ENCODE results near the gene THSD7B. TPM values are rescaled to one million over a fixed set of nuclear protein-coding genes. Genes with fewer than 3 reads are reported as not detected.
"Not testable (repeated sequence)": the region's sequence is repeated elsewhere in the genome, so short reads cannot be mapped to it uniquely, and the experiment has no call there.

THSD7B gene
- total RNA-seq, 1 donor from 2014 or later, result 1.4 TPM

GRCh38 chr2:136927156-136927555 is 161.8 kb downstream of the THSD7B start:
- no peak for DNase-seq (ENCODE audit: low spot score)

GRCh38 chr2:136929531-136929930 is 164.2 kb downstream of the THSD7B start:
- no peak for DNase-seq (ENCODE audit: low spot score)

GRCh38 chr2:136932700-136933099 is 167.4 kb downstream of the THSD7B start:
- DNase-seq (ENCODE audit: low spot score), result no peak

- DNase-seq (ENCODE audit: low spot score), result no peak
These were observed 169.8 kb downstream of the THSD7B start for GRCh38 chr2:136935119-136935518.

GRCh38 chr2:136956050-136956449 is 190.7 kb downstream of the THSD7B start:
- no peak for DNase-seq (ENCODE audit: low spot score)

- no peak for DNase-seq (ENCODE audit: low spot score)
These were observed 191.7 kb downstream of the THSD7B start for GRCh38 chr2:136957044-136957443.

- DNase-seq (ENCODE audit: low spot score), result no peak
These were observed 196.9 kb downstream of the THSD7B start for GRCh38 chr2:136962105-136962725.

GRCh38 chr2:136966485-136966884 is 201.1 kb downstream of the THSD7B start:
- no peak for DNase-seq (ENCODE audit: low spot score)

- no peak for DNase-seq (ENCODE audit: low spot score)
These were observed 215.0 kb downstream of the THSD7B start for GRCh38 chr2:136980303-136980702.

GRCh38 chr2:136981689-136982088 is 216.3 kb downstream of the THSD7B start:
- not testable (repeated sequence) for DNase-seq (ENCODE audit: low spot score)

GRCh38 chr2:136985044-136985443 is 219.7 kb downstream of the THSD7B start:
- DNase-seq (ENCODE audit: low spot score), result no peak

GRCh38 chr2:136986605-136987221 is 221.4 kb downstream of the THSD7B start:
- no peak for DNase-seq (ENCODE audit: low spot score)

- DNase-seq (ENCODE audit: low spot score), result no peak
These were observed 225.0 kb downstream of the THSD7B start for GRCh38 chr2:136990316-136990715.

- no peak for DNase-seq (ENCODE audit: low spot score)
These were observed 229.4 kb downstream of the THSD7B start for GRCh38 chr2:136994793-136995192.

GRCh38 chr2:136997557-136997956 is 232.2 kb downstream of the THSD7B start:
- no peak for DNase-seq (ENCODE audit: low spot score)

GRCh38 chr2:137000811-137001210 is 235.5 kb downstream of the THSD7B start:
- no peak for DNase-seq (ENCODE audit: low spot score)

GRCh38 chr2:137002896-137003295 is 237.6 kb downstream of the THSD7B start:
- DNase-seq (ENCODE audit: low spot score), result no peak

- DNase-seq (ENCODE audit: low spot score), result no peak
These were observed 239.9 kb downstream of the THSD7B start for GRCh38 chr2:137005210-137005609.

GRCh38 chr2:137007938-137008337 is 242.6 kb downstream of the THSD7B start:
- no peak for DNase-seq (ENCODE audit: low spot score)

- DNase-seq (ENCODE audit: low spot score), result no peak
These were observed 244.6 kb downstream of the THSD7B start for GRCh38 chr2:137009953-137010352.

- no peak for DNase-seq (ENCODE audit: low spot score)
These were observed 255.3 kb downstream of the THSD7B start for GRCh38 chr2:137020452-137021196.

GRCh38 chr2:137021763-137022162 is 256.4 kb downstream of the THSD7B start:
- DNase-seq (ENCODE audit: low spot score), result no peak

- no peak for DNase-seq (ENCODE audit: low spot score)
These were observed 257.9 kb downstream of the THSD7B start for GRCh38 chr2:137023205-137023604.

Data from mesenteric fat pad (tissue), 1 donor.